ENCODE results near the gene ESPN.

Gene ESPN

GRCh38 chr1:6495041-6495441 is 70.5 kb downstream of the ESPN start:
- no peak for TF ChIP-seq CTCF (IDR thresholded peaks at IDR 0.05; ENCODE audit: insufficient read depth, low read depth, low read length, missing control alignments)
- no peak overlapping the region for H3K4me3 ChIP-seq (ENCODE audit: low read depth, low read length)
- no peak for DNase-seq (ENCODE audit: low read depth)

- H3K4me3 ChIP-seq (ENCODE audit: low read depth, low read length): no peak overlapping the region
- TF ChIP-seq CTCF (IDR thresholded peaks at IDR 0.05; ENCODE audit: insufficient read depth, low read depth, low read length, missing control alignments): no peak
- no peak for DNase-seq (ENCODE audit: low read depth)
Measured at GRCh38 chr1:6495540-6496364, 71.2 kb downstream of the ESPN start.

- H3K4me3 ChIP-seq (ENCODE audit: low read depth, low read length): no peak overlapping the region
- DNase-seq (ENCODE audit: low read depth): no peak
- TF ChIP-seq CTCF (IDR thresholded peaks at IDR 0.05; ENCODE audit: insufficient read depth, low read depth, low read length, missing control alignments): no peak
Measured at GRCh38 chr1:6496365-6496721, 71.8 kb downstream of the ESPN start.

- no peak overlapping the region for H3K4me3 ChIP-seq (ENCODE audit: low read depth, low read length)
- no peak for DNase-seq (ENCODE audit: low read depth)
- no peak for TF ChIP-seq CTCF (IDR thresholded peaks at IDR 0.05; ENCODE audit: insufficient read depth, low read depth, low read length, missing control alignments)
Measured at GRCh38 chr1:6496890-6497214, 72.3 kb downstream of the ESPN start.

- H3K4me3 ChIP-seq (ENCODE audit: low read depth, low read length): no peak overlapping the region
- no peak for TF ChIP-seq CTCF (IDR thresholded peaks at IDR 0.05; ENCODE audit: insufficient read depth, low read depth, low read length, missing control alignments)
- DNase-seq (ENCODE audit: low read depth): peak; percentile 35
Measured at GRCh38 chr1:6497215-6497866, 72.8 kb downstream of the ESPN start.

GRCh38 chr1:6497867-6498575 is 73.4 kb downstream of the ESPN start:
- no peak for DNase-seq (ENCODE audit: low read depth)
- no peak overlapping the region for H3K4me3 ChIP-seq (ENCODE audit: low read depth, low read length)
- no peak for TF ChIP-seq CTCF (IDR thresholded peaks at IDR 0.05; ENCODE audit: insufficient read depth, low read depth, low read length, missing control alignments)

Measured in GM12865 (cell line).